CD14-positive monocyte (primary cell): Measurements from ENCODE around the gene SPAG7. TPM values are rescaled to one million over a fixed set of nuclear protein-coding genes. Genes with fewer than 3 reads are reported as not detected.

Experiments
- DNase-seq, 3 donors: peaks; one replicate each; pipeline ENCODE4 v3.0.0-alpha.2; 2011 to 2022
- H2AFZ ChIP-seq: 2 replicates; pipeline ENCODE4 v1.6.0; 2012; ENCODE audit warnings: mild to moderate bottlenecking, low read depth, low read length, inconsistent platforms; ENCODE audit not compliant: insufficient read depth, poor library complexity, severe bottlenecking
- H3K27ac ChIP-seq, 2 donors: 1 replicate in 1 of 2; 2 replicates in 1 of 2; pipeline ENCODE4 v1.5.1; 2012 to 2013; ENCODE audit warnings: low read length in 2 of 2, control low read depth in 1 of 2, inconsistent platforms in 1 of 2, low read depth in 1 of 2, mild to moderate bottlenecking in 1 of 2
- H3K27me3 ChIP-seq, 2 donors: one replicate each; pipeline versions ENCODE4 v1.6.0 to v1.6.1; 2011 to 2013; ENCODE audit warnings: low read length in 2 of 2; ENCODE audit not compliant: control insufficient read depth in 2 of 2, insufficient read depth in 2 of 2
- H3K36me3 ChIP-seq, 2 donors: replicated peaks in 1 of 2; 1 replicate in 1 of 2; 2 replicates in 1 of 2; pipeline versions ENCODE4 v1.5.1 to v1.6.1; 2012 to 2013; ENCODE audit warnings: low read length in 2 of 2, control low read depth in 1 of 2, inconsistent platforms in 1 of 2, mild to moderate bottlenecking in 1 of 2; ENCODE audit not compliant: insufficient read depth in 2 of 2, control insufficient read depth in 1 of 2
- H3K4me1 ChIP-seq, 2 donors: 1 replicate in 1 of 2; 2 replicates in 1 of 2; pipeline versions ENCODE4 v1.5.1 to v1.6.1; 2012 to 2013; ENCODE audit warnings: low read length in 2 of 2, control low read depth in 1 of 2, inconsistent platforms in 1 of 2, mild to moderate bottlenecking in 1 of 2, moderate library complexity in 1 of 2; ENCODE audit not compliant: insufficient read depth in 2 of 2, control insufficient read depth in 1 of 2
- H3K4me2 ChIP-seq: replicated peaks from 2 replicates; pipeline ENCODE3; 2012; ENCODE audit warnings: low read length, moderate library complexity, mild to moderate bottlenecking; ENCODE audit not compliant: poor library complexity, severe bottlenecking; ENCODE audit errors: extremely low read depth
- H3K4me3 ChIP-seq, 3 experiments: fragments of 200-600 bp in 1 of 3; sonication (generic) in 1 of 3; replicated peaks in 1 of 3; 1 replicate in 2 of 3; 2 replicates in 1 of 3; pipeline ENCODE4 v1.5.1; 2011 to 2013; ENCODE audit warnings: low read length in 3 of 3, mild to moderate bottlenecking in 3 of 3, control low read depth in 2 of 3, low read depth in 2 of 3, inconsistent platforms in 1 of 3, moderate library complexity in 1 of 3
- H3K79me2 ChIP-seq: 2 replicates; pipeline ENCODE4 v1.6.0; 2012; ENCODE audit warnings: mild to moderate bottlenecking, control low read depth, inconsistent platforms, low read length, moderate library complexity; ENCODE audit not compliant: insufficient read depth
- H3K9ac ChIP-seq: 2 replicates; pipeline ENCODE4 v1.6.0; 2017; ENCODE audit warnings: low read length, mild to moderate bottlenecking; ENCODE audit not compliant: insufficient read depth, poor library complexity, severe bottlenecking
- H3K9me3 ChIP-seq, 2 donors: replicated peaks in 1 of 2; 1 replicate in 1 of 2; 2 replicates in 1 of 2; pipeline versions ENCODE4 v1.5.1 to v1.6.1; 2012 to 2013; ENCODE audit warnings: low read length in 2 of 2, control low read depth in 1 of 2; ENCODE audit not compliant: control insufficient read depth in 1 of 2, insufficient read depth in 1 of 2
- H4K20me1 ChIP-seq: 2 replicates; pipeline ENCODE4 v1.6.0; 2012; ENCODE audit warnings: mild to moderate bottlenecking, low read length, control low read depth, moderate library complexity; ENCODE audit not compliant: insufficient read depth
- H3K27ac Mint-ChIP-seq, 7 donors: one replicate each; pipeline ENCODE4 v1.8.0; 2020; ENCODE audit warnings: mild to moderate bottlenecking in 7 of 7, mixed read lengths in 7 of 7, moderate library complexity in 6 of 7, inconsistent platforms in 2 of 7
- H3K27me3 Mint-ChIP-seq, 3 donors: one replicate each; pipeline ENCODE4 v1.8.0; 2021 to 2022; ENCODE audit warnings: low read depth in 3 of 3, mild to moderate bottlenecking in 3 of 3, mixed read lengths in 3 of 3, moderate library complexity in 3 of 3, inconsistent platforms in 1 of 3
- H3K36me3 Mint-ChIP-seq, 2 donors: one replicate each; pipeline ENCODE4 v1.8.0; 2020; ENCODE audit warnings: mixed read lengths in 2 of 2, inconsistent platforms in 1 of 2, mild to moderate bottlenecking in 1 of 2
- H3K4me1 Mint-ChIP-seq: one replicate; pipeline ENCODE4 v1.8.0; 2020; ENCODE audit warnings: mild to moderate bottlenecking, mixed read lengths
- H3K4me3 Mint-ChIP-seq, 2 donors: one replicate each; pipeline ENCODE4 v1.8.0; 2020; ENCODE audit warnings: mild to moderate bottlenecking in 2 of 2, mixed read lengths in 2 of 2, moderate library complexity in 1 of 2
- H3K9me3 Mint-ChIP-seq, 7 donors: one replicate each; pipeline ENCODE4 v1.8.0; 2020 to 2022; ENCODE audit warnings: mixed read lengths in 7 of 7, mild to moderate bottlenecking in 6 of 7, moderate library complexity in 6 of 7, inconsistent platforms in 2 of 7
- CTCF ChIP-seq: fragments of 200-600 bp; IDR thresholded peaks from one replicate; pipeline ENCODE4 v1.8.0; 2022; ENCODE audit warnings: antibody characterized with exemption, mild to moderate bottlenecking
- WGBS: methylation state at CpG from one replicate; pipeline ENCODE4 v1.1.5; 2013; ENCODE audit warnings: missing lambda C conversion rate; ENCODE audit not compliant: insufficient coverage; 5-methylcytosine and 5-hydroxymethylcytosine counted together
- intact Hi-C, 2 donors: fragments of 100-400 bp; cut with micrococcal nuclease; formaldehyde crosslinking; loops; one replicate each; pipeline versions ENCODE4 v1.15.0 to v1.15.1; 2023
- polyA plus RNA-seq, 3 donors: library from polyadenylated mRNA; depleted of rRNA in 1 of 3; unstranded in 2 of 3; stranded (reverse) in 1 of 3; fragments of 300-500 nt in 2 of 3; fragments of >200 nt in 1 of 3; fragmentation: Illumina TruSeq in 2 of 3; gene quantifications; 1 replicate in 2 of 3; 2 replicates in 1 of 3; pipeline ENCODE4 v1.2.3, GENCODE V29; 2012 to 2021

Gene SPAG7
- polyA plus RNA-seq, 3 donors = 75.6 to 96.7 (median 85.1) TPM

- H3K79me2 ChIP-seq = peaks cover 42% of the 10 kb centered on the region
- WGBS = 94% methylated on average over 13 of the region's 16 CpGs
- peaks cover 6% of the 10 kb centered on the region for H4K20me1 ChIP-seq
- no peak overlapping the region for H3K4me3 ChIP-seq
- H3K27me3 ChIP-seq = no peaks in the 10 kb centered on the region
- peaks cover 59 to 75% of the 10 kb centered on the region in 2 donors for H3K4me1 ChIP-seq
- H3K9me3 ChIP-seq = no peaks in the 10 kb centered on the region
- Mint-ChIP-seq H3K27ac (peak overlapping the region in 2 of 7 donors; percentile 14 to 65), H3K4me1 (peaks cover 48% of the 10 kb centered on the region), H3K27me3 (peaks cover 0 to 2% (median 2%) of the 10 kb centered on the region in 3 donors), H3K9me3 (no peaks in the 10 kb centered on the region), H3K4me3 (no peak overlapping the region), H3K36me3 (peaks cover 63 to 69% of the 10 kb centered on the region in 2 donors)
- H3K9ac ChIP-seq = no peak overlapping the region
- intact Hi-C loops = no loop called here
- peaks cover 41 to 51% of the 10 kb centered on the region in 2 donors for H3K36me3 ChIP-seq
- H2AFZ ChIP-seq = no peak overlapping the region
- H3K4me2 ChIP-seq = no peak overlapping the region
- no peak for TF ChIP-seq CTCF
- peak in 1 of 3 donors; percentile 32 for DNase-seq
- peak overlapping the region in 1 of 2 donors; percentile 12 for H3K27ac ChIP-seq
Observed at GRCh38 chr17:4969551-4970173, 2.0 kb upstream of the SPAG7 start.

- peaks cover 43% of the 10 kb centered on the region for H3K4me1 Mint-ChIP-seq
- peaks cover 44% of the 10 kb centered on the region for H3K79me2 ChIP-seq
- DNase-seq = peak in 1 of 3 donors; percentile 48
- no peak overlapping the region for H3K9ac ChIP-seq
- peaks cover 0 to 2% (median 0%) of the 10 kb centered on the region in 7 donors for H3K9me3 Mint-ChIP-seq
- intact Hi-C loops = no loop called here
- peaks cover 54 to 69% of the 10 kb centered on the region in 2 donors for H3K4me1 ChIP-seq
- no peaks in the 10 kb centered on the region for H3K9me3 ChIP-seq
- peak overlapping the region in 1 of 3 experiments; percentile 99 for H3K4me3 ChIP-seq
- H3K36me3 Mint-ChIP-seq = peaks cover 57 to 63% of the 10 kb centered on the region in 2 donors
- TF ChIP-seq CTCF = no peak
- H3K27ac Mint-ChIP-seq = peak overlapping the region in 4 of 7 donors; percentile 2 to 66 (median 42)
- over 99% methylated on average over 12 of the region's 15 CpGs for WGBS
- H3K4me2 ChIP-seq = peak overlapping the region; percentile 100
- H3K36me3 ChIP-seq = peaks cover 36 to 46% of the 10 kb centered on the region in 2 donors
- no peak overlapping the region for H2AFZ ChIP-seq
- peak overlapping the region in 1 of 2 donors; percentile 94 for H3K27ac ChIP-seq
- H3K4me3 Mint-ChIP-seq = peak overlapping the region in 1 of 2 donors; percentile 10
- H3K27me3 ChIP-seq = no peaks in the 10 kb centered on the region
- H4K20me1 ChIP-seq = peaks cover 6% of the 10 kb centered on the region
- peaks cover 0 to 3% (median 2%) of the 10 kb centered on the region in 3 donors for H3K27me3 Mint-ChIP-seq
Observed at GRCh38 chr17:4969047-4969550, 1.5 kb upstream of the SPAG7 start.
